ENCODE measurements around the gene MUCL1.

- TF ChIP-seq ZNF8 (CRISPR knock-in tag; IDR thresholded peaks at IDR 0.05) (no peak), ISL1 (CRISPR knock-in tag; IDR thresholded peaks at IDR 0.05) (no peak), BACH2 (CRISPR knock-in tag; IDR thresholded peaks at IDR 0.05; ENCODE audit: borderline replicate concordance) (no peak), ZC3H10 (CRISPR knock-in tag; IDR thresholded peaks at IDR 0.05) (no peak), OSR1 (CRISPR knock-in tag; IDR thresholded peaks at IDR 0.05) (no peak), SNAI2 (CRISPR knock-in tag; IDR thresholded peaks at IDR 0.05) (no peak), ARNTL (CRISPR knock-in tag; IDR thresholded peaks at IDR 0.05; ENCODE audit: borderline replicate concordance, low read depth) (no peak)
- TF ChIP-seq, protein P1, sequence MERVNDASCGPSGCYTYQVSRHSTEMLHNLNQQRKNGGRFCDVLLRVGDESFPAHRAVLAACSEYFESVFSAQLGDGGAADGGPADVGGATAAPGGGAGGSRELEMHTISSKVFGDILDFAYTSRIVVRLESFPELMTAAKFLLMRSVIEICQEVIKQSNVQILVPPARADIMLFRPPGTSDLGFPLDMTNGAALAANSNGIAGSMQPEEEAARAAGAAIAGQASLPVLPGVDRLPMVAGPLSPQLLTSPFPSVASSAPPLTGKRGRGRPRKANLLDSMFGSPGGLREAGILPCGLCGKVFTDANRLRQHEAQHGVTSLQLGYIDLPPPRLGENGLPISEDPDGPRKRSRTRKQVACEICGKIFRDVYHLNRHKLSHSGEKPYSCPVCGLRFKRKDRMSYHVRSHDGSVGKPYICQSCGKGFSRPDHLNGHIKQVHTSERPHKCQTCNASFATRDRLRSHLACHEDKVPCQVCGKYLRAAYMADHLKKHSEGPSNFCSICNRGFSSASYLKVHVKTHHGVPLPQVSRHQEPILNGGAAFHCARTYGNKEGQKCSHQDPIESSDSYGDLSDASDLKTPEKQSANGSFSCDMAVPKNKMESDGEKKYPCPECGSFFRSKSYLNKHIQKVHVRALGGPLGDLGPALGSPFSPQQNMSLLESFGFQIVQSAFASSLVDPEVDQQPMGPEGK (CRISPR knock-in tag; IDR thresholded peaks at IDR 0.05; ENCODE audit: borderline replicate concordance): no peak
- TF ChIP-seq, protein P2, sequence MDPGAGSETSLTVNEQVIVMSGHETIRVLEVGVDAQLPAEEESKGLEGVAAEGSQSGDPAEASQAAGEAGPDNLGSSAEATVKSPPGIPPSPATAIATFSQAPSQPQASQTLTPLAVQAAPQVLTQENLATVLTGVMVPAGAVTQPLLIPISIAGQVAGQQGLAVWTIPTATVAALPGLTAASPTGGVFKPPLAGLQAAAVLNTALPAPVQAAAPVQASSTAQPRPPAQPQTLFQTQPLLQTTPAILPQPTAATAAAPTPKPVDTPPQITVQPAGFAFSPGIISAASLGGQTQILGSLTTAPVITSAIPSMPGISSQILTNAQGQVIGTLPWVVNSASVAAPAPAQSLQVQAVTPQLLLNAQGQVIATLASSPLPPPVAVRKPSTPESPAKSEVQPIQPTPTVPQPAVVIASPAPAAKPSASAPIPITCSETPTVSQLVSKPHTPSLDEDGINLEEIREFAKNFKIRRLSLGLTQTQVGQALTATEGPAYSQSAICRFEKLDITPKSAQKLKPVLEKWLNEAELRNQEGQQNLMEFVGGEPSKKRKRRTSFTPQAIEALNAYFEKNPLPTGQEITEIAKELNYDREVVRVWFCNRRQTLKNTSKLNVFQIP (CRISPR knock-in tag; IDR thresholded peaks at IDR 0.05; ENCODE audit: borderline replicate concordance, low read depth): no peak
These were observed 11.5 kb downstream of the MUCL1 start for GRCh38 chr12:54865683-54866324.

Measured in SK-N-SH treated with all-trans-retinoic acid at 6 μM for 48 hours (cell line).